Astrocyte (in vitro differentiated cells and primary cell): ENCODE data around the gene KRT4. TPM values are rescaled to one million over a fixed set of nuclear protein-coding genes. Genes with fewer than 3 reads are reported as not detected.

ENCODE experiments used
- DNase-seq: peaks from one replicate; pipeline ENCODE4 v3.0.0-alpha.2; 2010; ENCODE audit warnings: low read depth
- FAIRE-seq: peaks from 2 replicates; lab custom pipeline; 2011; peaks lifted over from hg19 to GRCh38; lab: Jason Lieb, UNC
- H2AFZ ChIP-seq: 2 replicates; pipeline ENCODE4 v1.6.0; 2012; ENCODE audit warnings: low read depth, low read length, inconsistent platforms
- H3K27ac ChIP-seq: 2 replicates; pipeline ENCODE4 v1.5.1; 2011; ENCODE audit warnings: low read depth, low read length, inconsistent platforms
- H3K27me3 ChIP-seq: 2 replicates; pipeline ENCODE4 v1.6.0; 2011; ENCODE audit warnings: low read length, inconsistent platforms; ENCODE audit not compliant: insufficient read depth
- H3K36me3 ChIP-seq: 2 replicates; pipeline ENCODE4 v1.5.1; 2011; ENCODE audit warnings: low read length, inconsistent platforms; ENCODE audit not compliant: insufficient read depth
- H3K4me1 ChIP-seq: 2 replicates; pipeline ENCODE4 v1.5.1; 2011; ENCODE audit warnings: low read length, inconsistent platforms; ENCODE audit not compliant: insufficient read depth
- H3K4me2 ChIP-seq: 2 replicates; pipeline ENCODE4 v1.6.0; 2012; ENCODE audit warnings: low read length, inconsistent platforms
- H3K4me3 ChIP-seq: 2 replicates; pipeline ENCODE4 v1.5.1; 2011; ENCODE audit warnings: low read depth, mild to moderate bottlenecking, low read length, inconsistent platforms; ENCODE audit not compliant: insufficient read depth
- H3K79me2 ChIP-seq: 2 replicates; pipeline ENCODE4 v1.6.0; 2012; ENCODE audit warnings: mild to moderate bottlenecking, low read length, inconsistent platforms; ENCODE audit not compliant: insufficient read depth
- H3K9ac ChIP-seq: 2 replicates; pipeline ENCODE4 v1.6.0; 2012; ENCODE audit warnings: mild to moderate bottlenecking, low read length, inconsistent platforms
- H3K9me3 ChIP-seq: 2 replicates; pipeline ENCODE4 v1.5.1; 2012; ENCODE audit warnings: low read depth, mild to moderate bottlenecking, low read length, inconsistent platforms; ENCODE audit not compliant: insufficient read depth
- H4K20me1 ChIP-seq: 2 replicates; pipeline ENCODE4 v1.6.0; 2012; ENCODE audit warnings: low read length, inconsistent platforms; ENCODE audit not compliant: insufficient read depth
- H3K27ac Mint-ChIP-seq: one replicate; pipeline ENCODE4 v1.8.0; 2021; ENCODE audit warnings: mild to moderate bottlenecking, mixed read lengths; ENCODE audit not compliant: unreplicated experiment
- H3K27me3 Mint-ChIP-seq: one replicate; pipeline ENCODE4 v1.8.0; 2021; ENCODE audit warnings: low read depth, mixed read lengths; ENCODE audit not compliant: unreplicated experiment
- H3K36me3 Mint-ChIP-seq: one replicate; pipeline ENCODE4 v1.8.0; 2021; ENCODE audit warnings: low read depth, mixed read lengths; ENCODE audit not compliant: unreplicated experiment
- H3K4me1 Mint-ChIP-seq: one replicate; pipeline ENCODE4 v1.8.0; 2021; ENCODE audit warnings: low read depth, mixed read lengths; ENCODE audit not compliant: unreplicated experiment
- H3K4me3 Mint-ChIP-seq: one replicate; pipeline ENCODE4 v1.8.0; 2021; ENCODE audit warnings: mild to moderate bottlenecking, moderate library complexity, mixed read lengths; ENCODE audit not compliant: unreplicated experiment
- H3K9me3 Mint-ChIP-seq: one replicate; pipeline ENCODE4 v1.8.0; 2021; ENCODE audit warnings: mild to moderate bottlenecking, mixed read lengths; ENCODE audit not compliant: unreplicated experiment
- CTCF ChIP-seq: IDR thresholded peaks from 2 replicates; pipeline ENCODE4 v1.5.1; 2011; ENCODE audit warnings: low read depth, mild to moderate bottlenecking, inconsistent platforms, low read length, moderate library complexity; ENCODE audit not compliant: insufficient read depth
- EZH2 ChIP-seq: IDR thresholded peaks from 2 replicates; pipeline ENCODE4 v1.6.1; 2012; ENCODE audit warnings: mild to moderate bottlenecking, low read length, inconsistent platforms; ENCODE audit not compliant: insufficient read depth
- total RNA-seq: library from RNA; stranded (reverse); gene quantifications from 2 replicates; pipeline ENCODE4 v1.2.1, GENCODE V29; 2021

The KRT4 gene
- total RNA-seq, 1 donor from 2014 or later = not detected

- no peak overlapping the region for H3K4me3 Mint-ChIP-seq
- no peak overlapping the region for H3K9ac ChIP-seq
- H3K36me3 Mint-ChIP-seq = peaks cover 6% of the 10 kb centered on the region
- no peak overlapping the region for H3K27ac ChIP-seq
- H2AFZ ChIP-seq = no peak overlapping the region
- H4K20me1 ChIP-seq = no peaks in the 10 kb centered on the region
- no peak overlapping the region for H3K4me2 ChIP-seq
- peaks cover 6% of the 10 kb centered on the region for H3K4me1 ChIP-seq
- no peak for DNase-seq
- no peaks in the 10 kb centered on the region for H3K36me3 ChIP-seq
- FAIRE-seq = no peak
- no peaks in the 10 kb centered on the region for H3K9me3 Mint-ChIP-seq
- peaks cover 4% of the 10 kb centered on the region for H3K27me3 ChIP-seq
- H3K79me2 ChIP-seq = no peaks in the 10 kb centered on the region
- H3K4me1 Mint-ChIP-seq = peaks cover 7% of the 10 kb centered on the region
- no peak overlapping the region for H3K27ac Mint-ChIP-seq
- no peaks in the 10 kb centered on the region for H3K9me3 ChIP-seq
- no peak overlapping the region for H3K4me3 ChIP-seq
- TF ChIP-seq EZH2 (no peak), CTCF (no peak)
- H3K27me3 Mint-ChIP-seq = peaks cover 64% of the 10 kb centered on the region
Measured at GRCh38 chr12:52818887-52819420, 5.0 kb upstream of the KRT4 start.

GRCh38 chr12:52818388-52818787 is 4.5 kb upstream of the KRT4 start:
- Histone ChIP-seq H3K79me2 (no peaks in the 10 kb centered on the region), H2AFZ (no peak overlapping the region), H3K9ac (no peak overlapping the region), H3K4me2 (no peak overlapping the region), H3K4me3 (no peak overlapping the region), H3K4me1 (peaks cover 6% of the 10 kb centered on the region), H3K9me3 (no peaks in the 10 kb centered on the region), H3K27me3 (peaks cover 4% of the 10 kb centered on the region), H4K20me1 (no peaks in the 10 kb centered on the region), H3K36me3 (no peaks in the 10 kb centered on the region), H3K27ac (no peak overlapping the region)
- FAIRE-seq = no peak
- no peak overlapping the region for H3K4me3 Mint-ChIP-seq
- peaks cover 64% of the 10 kb centered on the region for H3K27me3 Mint-ChIP-seq
- TF ChIP-seq EZH2 (no peak), CTCF (no peak)
- no peak for DNase-seq
- H3K9me3 Mint-ChIP-seq = no peaks in the 10 kb centered on the region
- H3K36me3 Mint-ChIP-seq = peaks cover 6% of the 10 kb centered on the region
- H3K4me1 Mint-ChIP-seq = peaks cover 7% of the 10 kb centered on the region
- H3K27ac Mint-ChIP-seq = no peak overlapping the region

GRCh38 chr12:52817699-52818238 is 3.9 kb upstream of the KRT4 start:
- peaks cover 7% of the 10 kb centered on the region for H3K4me1 Mint-ChIP-seq
- Histone ChIP-seq H3K9ac (no peak overlapping the region), H3K4me3 (no peak overlapping the region), H3K4me2 (no peak overlapping the region), H3K4me1 (peaks cover 6% of the 10 kb centered on the region), H3K36me3 (no peaks in the 10 kb centered on the region), H3K27ac (no peak overlapping the region), H2AFZ (no peak overlapping the region), H3K9me3 (no peaks in the 10 kb centered on the region), H3K27me3 (peaks cover 4% of the 10 kb centered on the region), H4K20me1 (no peaks in the 10 kb centered on the region), H3K79me2 (no peaks in the 10 kb centered on the region)
- DNase-seq (no peak), FAIRE-seq (no peak)
- H3K36me3 Mint-ChIP-seq = peaks cover 4% of the 10 kb centered on the region
- TF ChIP-seq EZH2 = no peak
- TF ChIP-seq CTCF = no peak
- peaks cover 62% of the 10 kb centered on the region for H3K27me3 Mint-ChIP-seq
- no peak overlapping the region for H3K4me3 Mint-ChIP-seq
- no peak overlapping the region for H3K27ac Mint-ChIP-seq
- H3K9me3 Mint-ChIP-seq = no peaks in the 10 kb centered on the region
